Hepatocyte (in vitro differentiated cells): ENCODE data around the gene DNAJC5.

ENCODE experiments used
- EZH2 ChIP-seq: fragments of 200-600 bp; sonication (generic); IDR thresholded peaks from 2 replicates; pipeline ENCODE4 v1.6.1; 2016; ENCODE audit warnings: antibody characterized with exemption, mild to moderate bottlenecking, borderline replicate concordance
- EZH2phosphoT487 ChIP-seq: fragments of 200-600 bp; sonication (generic); IDR thresholded peaks from one replicate; pipeline ENCODE4 v1.6.1; 2018; ENCODE audit warnings: antibody characterized with exemption, mild to moderate bottlenecking, low read depth, moderate library complexity; ENCODE audit not compliant: unreplicated experiment, severe bottlenecking
- TF ChIP-seq, protein P1 (sequence below): fragments of 200-600 bp; sonication (generic); IDR thresholded peaks from 2 replicates; pipeline ENCODE4 v1.5.1; 2016; ENCODE audit warnings: antibody characterized with exemption, mild to moderate bottlenecking; ENCODE audit not compliant: poor library complexity

GRCh38 chr20:63970714-63971431 is 75.9 kb downstream of the DNAJC5 start:
- TF ChIP-seq, protein P1, sequence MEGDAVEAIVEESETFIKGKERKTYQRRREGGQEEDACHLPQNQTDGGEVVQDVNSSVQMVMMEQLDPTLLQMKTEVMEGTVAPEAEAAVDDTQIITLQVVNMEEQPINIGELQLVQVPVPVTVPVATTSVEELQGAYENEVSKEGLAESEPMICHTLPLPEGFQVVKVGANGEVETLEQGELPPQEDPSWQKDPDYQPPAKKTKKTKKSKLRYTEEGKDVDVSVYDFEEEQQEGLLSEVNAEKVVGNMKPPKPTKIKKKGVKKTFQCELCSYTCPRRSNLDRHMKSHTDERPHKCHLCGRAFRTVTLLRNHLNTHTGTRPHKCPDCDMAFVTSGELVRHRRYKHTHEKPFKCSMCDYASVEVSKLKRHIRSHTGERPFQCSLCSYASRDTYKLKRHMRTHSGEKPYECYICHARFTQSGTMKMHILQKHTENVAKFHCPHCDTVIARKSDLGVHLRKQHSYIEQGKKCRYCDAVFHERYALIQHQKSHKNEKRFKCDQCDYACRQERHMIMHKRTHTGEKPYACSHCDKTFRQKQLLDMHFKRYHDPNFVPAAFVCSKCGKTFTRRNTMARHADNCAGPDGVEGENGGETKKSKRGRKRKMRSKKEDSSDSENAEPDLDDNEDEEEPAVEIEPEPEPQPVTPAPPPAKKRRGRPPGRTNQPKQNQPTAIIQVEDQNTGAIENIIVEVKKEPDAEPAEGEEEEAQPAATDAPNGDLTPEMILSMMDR: no peak
- TF ChIP-seq EZH2 (no peak), EZH2phosphoT487 (no peak)
